ENCODE data around the gene ZBTB39.
"Not testable (repeated sequence)": the region's sequence is repeated elsewhere in the genome, so short reads cannot be mapped to it uniquely, and the experiment has no call there.

The ZBTB39 gene

DNA sequence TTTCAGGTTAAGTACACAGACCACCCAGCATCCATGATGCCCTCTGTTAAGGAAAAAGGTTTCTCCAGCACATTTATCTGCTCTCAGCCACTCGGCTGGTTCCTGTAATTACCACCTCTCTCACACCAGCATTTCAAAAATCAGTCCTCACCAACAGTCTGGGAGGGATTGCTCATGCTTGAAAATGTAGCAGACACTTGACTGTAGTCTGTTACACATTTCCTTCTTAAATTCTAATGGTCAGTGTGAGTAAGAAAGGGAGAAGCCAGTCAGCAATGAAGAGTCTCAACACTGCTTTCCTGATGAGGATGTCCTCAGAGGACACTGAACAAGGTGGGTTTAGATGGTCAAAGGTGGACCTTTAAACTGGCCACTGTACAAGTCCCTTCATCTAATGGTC, 6.0 kb downstream of the ZBTB39 start:
- no peak for DNase-seq

DNA sequence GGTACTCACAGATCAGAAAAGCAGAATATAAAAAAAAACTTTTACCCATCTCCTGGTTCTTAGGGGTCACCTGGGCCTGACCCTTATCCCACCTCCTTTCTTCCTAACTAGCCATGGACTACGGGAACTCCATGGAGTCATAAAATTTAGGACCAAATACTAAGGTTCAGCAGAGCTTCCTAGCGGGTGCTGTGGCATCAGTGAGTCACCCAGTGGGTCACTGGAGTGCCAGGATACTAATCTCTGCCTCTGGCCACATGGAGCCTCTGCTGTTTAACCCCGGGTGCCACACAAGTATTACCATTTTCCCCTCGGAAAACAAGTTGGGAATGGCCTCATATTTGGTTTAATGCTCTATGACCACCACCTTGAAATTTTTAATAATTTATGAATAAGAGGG, 6.9 kb downstream of the ZBTB39 start:
- no peak for DNase-seq

DNA sequence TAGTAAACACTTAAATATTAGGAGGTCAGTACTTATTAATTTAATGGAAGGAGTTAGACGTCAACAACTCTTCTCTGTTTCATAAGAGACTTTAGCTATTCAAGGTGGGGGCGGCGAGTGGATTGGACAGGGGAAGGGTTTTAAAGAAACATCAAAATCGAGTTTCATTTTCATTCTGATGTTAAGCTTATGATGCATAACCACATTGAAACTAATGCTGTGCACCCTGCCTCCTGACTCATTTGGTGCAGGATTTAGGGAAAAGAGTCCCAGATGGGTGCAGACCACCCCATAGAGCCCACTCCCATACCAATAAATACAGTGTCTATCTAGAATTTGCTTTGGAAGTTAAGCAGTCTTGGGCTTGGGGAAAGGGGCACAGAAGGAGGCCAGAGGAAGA, 7.4 kb downstream of the ZBTB39 start:
- no peak for DNase-seq

DNA sequence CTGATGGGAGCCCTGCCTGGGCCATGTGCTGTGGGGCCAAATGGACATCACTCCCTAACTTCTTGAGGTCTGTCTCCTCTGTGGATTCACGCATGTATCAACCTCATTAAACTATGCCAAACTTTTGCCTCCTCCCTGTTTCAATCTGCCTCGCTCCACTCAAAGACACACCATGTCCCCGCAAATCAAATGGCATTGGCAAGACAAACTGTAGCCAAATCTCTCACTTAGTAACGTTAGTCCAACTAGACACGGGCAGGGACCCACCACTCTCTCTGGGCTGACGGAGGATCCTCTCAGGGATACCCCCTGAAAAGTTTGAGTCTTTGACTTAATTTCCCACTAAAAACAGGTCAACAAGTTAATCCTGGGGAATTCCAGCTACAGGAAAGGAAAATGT, 8.0 kb downstream of the ZBTB39 start:
- DNase-seq, result no peak

GRCh38 chr12:56996793-56997545, 9.4 kb downstream of the ZBTB39 start:
- DNase-seq, result no peak

DNA sequence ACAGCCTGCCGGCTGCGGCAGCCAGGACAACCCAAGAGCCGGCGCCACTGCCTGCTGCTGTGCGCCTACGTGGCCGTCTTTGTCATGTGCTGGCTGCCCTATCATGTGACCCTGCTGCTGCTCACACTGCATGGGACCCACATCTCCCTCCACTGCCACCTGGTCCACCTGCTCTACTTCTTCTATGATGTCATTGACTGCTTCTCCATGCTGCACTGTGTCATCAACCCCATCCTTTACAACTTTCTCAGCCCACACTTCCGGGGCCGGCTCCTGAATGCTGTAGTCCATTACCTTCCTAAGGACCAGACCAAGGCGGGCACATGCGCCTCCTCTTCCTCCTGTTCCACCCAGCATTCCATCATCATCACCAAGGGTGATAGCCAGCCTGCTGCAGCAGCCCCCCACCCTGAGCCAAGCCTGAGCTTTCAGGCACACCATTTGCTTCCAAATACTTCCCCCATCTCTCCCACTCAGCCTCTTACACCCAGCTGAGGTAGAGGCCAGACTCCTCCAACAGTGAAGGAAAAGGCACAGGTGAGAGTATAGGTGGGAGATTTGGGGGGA, 10.3 kb downstream of the ZBTB39 start:
- DNase-seq, result no peak

DNA sequence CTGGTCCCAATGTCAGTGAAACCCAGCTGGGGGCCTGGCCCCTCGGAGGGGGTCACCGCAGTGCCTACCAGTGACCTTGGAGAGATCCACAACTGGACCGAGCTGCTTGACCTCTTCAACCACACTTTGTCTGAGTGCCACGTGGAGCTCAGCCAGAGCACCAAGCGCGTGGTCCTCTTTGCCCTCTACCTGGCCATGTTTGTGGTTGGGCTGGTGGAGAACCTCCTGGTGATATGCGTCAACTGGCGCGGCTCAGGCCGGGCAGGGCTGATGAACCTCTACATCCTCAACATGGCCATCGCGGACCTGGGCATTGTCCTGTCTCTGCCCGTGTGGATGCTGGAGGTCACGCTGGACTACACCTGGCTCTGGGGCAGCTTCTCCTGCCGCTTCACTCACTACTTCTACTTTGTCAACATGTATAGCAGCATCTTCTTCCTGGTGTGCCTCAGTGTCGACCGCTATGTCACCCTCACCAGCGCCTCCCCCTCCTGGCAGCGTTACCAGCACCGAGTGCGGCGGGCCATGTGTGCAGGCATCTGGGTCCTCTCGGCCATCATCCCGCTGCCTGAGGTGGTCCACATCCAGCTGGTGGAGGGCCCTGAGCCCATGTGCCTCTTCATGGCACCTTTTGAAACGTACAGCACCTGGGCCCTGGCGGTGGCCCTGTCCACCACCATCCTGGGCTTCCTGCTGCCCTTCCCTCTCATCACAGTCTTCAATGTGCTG, 11.0 kb downstream of the ZBTB39 start:
- no peak for DNase-seq

DNA sequence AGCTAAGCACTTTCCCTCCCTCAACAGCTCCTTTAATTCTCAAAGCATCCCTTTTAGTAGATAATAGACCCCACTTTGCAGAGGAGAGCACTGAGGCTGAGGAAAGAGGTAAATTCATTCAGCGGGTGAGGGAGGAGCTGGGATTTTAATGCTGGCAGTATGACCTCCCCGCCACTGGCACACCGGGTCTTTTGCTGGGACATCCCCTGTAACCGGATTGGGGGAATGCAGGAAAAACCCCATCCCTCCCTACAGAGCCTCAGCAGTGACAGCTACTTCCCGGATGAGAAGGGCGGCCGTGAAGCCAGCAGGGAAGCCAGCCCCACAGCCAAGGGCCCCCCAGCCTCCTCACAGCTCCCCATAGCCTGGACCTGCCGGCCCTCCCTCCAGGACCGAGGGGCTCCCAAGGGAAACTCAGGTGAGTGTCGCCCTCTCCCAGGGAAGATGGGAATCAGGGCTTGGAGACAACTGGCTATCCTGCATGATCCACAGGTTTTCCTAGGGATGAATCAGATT, 12.1 kb downstream of the ZBTB39 start:
- no peak for DNase-seq

DNA sequence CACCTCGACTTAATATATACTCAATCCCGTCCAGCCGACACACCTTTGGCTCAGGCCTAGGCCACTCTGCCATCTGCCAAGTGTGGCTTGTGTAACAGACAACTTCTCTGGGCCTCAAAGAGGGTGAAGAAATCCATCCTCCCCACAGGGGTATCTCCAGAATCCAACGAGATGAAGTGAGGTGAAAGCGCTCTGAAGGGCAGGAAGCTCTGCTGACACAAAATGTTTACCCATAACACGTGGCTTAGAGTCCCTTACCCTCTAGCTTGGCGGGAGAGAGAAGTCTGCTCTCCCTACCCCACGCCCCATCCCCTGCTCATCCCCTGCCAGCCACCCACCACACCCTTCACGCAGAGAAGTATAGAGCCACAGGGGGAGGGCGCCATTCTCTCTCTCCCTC, 13.0 kb downstream of the ZBTB39 start:
- no peak for DNase-seq

GRCh38 chr12:56991319-56992246, 14.8 kb downstream of the ZBTB39 start:
- DNase-seq, result no peak

GRCh38 chr12:56990648-56991318, 15.6 kb downstream of the ZBTB39 start:
- DNase-seq, result no peak

GRCh38 chr12:56989861-56990610, 16.3 kb downstream of the ZBTB39 start:
- peak; percentile 17 for DNase-seq

GRCh38 chr12:56988207-56988739, 18.1 kb downstream of the ZBTB39 start:
- no peak for DNase-seq

GRCh38 chr12:56987551-56988053, 18.7 kb downstream of the ZBTB39 start:
- peak; percentile 68 for DNase-seq

DNA sequence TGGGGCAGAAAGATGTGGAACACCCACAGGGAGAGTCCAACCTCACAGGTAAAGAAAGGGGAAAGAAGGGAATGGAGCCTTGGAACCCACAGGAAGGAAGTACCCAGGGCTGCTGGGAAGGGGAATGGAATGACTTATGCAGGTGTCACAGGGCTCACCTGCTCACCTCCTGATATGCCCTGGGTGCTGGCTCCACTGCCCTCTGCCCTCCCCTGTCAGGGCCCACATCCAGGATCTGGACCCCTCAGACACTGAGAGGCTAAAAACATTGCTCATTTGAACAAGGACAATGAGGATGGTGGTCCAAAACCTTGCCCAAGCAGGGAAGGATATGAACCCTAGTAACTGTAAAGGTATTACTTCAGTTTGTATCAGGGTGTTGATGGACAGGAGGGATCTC, 19.3 kb downstream of the ZBTB39 start:
- no peak for DNase-seq

- DNase-seq, result peak; percentile 14
Measured at GRCh38 chr12:56985714-56986113, 20.6 kb downstream of the ZBTB39 start.

- no peak for DNase-seq
Measured at GRCh38 chr12:56983386-56983785, 23.0 kb downstream of the ZBTB39 start.

GRCh38 chr12:56982578-56983236, 23.6 kb downstream of the ZBTB39 start:
- DNase-seq, result not testable (repeated sequence)

DNA sequence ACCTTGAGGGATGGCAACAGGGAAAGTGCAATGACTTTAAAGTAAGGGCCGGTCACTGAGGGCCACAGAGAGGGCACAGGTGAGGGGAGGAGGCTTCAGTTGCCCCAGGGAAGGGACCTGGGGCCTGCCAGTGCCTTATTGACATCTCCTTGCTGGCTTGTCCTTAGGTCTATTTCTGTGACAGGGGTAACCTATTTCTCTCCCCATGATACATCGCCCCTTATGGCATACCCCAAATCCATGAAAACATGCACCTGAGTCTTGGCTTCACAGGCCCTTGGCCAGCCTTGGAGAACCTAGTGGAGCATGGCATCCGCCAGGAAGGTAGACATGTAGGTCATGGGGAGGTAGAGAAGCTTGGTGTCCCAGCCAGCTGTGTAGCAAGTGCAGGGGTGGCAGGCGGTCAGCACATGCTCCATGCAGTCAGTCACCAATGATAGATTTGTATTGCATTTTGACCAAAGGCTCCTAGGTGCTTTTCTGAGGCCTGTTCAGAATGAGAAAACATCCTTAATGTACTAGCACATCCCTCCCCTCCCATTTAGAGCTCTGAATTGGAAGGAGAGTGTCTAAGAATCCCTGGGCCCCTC, 25.3 kb downstream of the ZBTB39 start:
- no peak for DNase-seq

- DNase-seq, result no peak
Measured at GRCh38 chr12:56980268-56980667, 26.1 kb downstream of the ZBTB39 start.

All from fibroblast of skin of abdomen (primary cell).